Measurements from ENCODE around the gene MDH2.

GRCh38 chr7:76072243-76073148 is 24.6 kb downstream of the MDH2 start:
- TF ChIP-seq POLR2A (IDR thresholded peaks at IDR 0.05) (no peak), CTCF (IDR thresholded peaks at IDR 0.05) (no peak), EP300 (IDR thresholded peaks at IDR 0.05) (no peak)

Data from suprapubic skin (tissue), 3 donors.